Regular cardiac myocyte (primary cell): Measurements from ENCODE around the gene CILP. TPM values are rescaled to one million over a fixed set of nuclear protein-coding genes. Genes with fewer than 3 reads are reported as not detected.

Experiments used
- total RNA-seq: library from RNA; depleted of rRNA; stranded (reverse); fragments of >200 nt; gene quantifications from 2 replicates; pipeline ENCODE4 v1.2.3, GENCODE V29; 2014

The CILP gene
- total RNA-seq: under 0.01 TPM in 1 of 2 replicates, not detected in the other

GRCh38 chr15:65210770-65211481, at the start of gene CILP:
Gene CILP, minus strand, starts transcription at chr15:65211473. Its CDS starts 1,718 bp downstream, at chr15:65209755.

GRCh38 chr15:65184868-65185717, 26.2 kb downstream of the CILP start, which contains the start of gene CLPX:
Gene CLPX, minus strand, starts transcription at chr15:65185342. Its CDS starts 189 bp downstream, at chr15:65185153.

Other genes with a start within 250 kb of the CILP start
- gene SPG21, start 221.6 kb downstream of the CILP start, total RNA-seq: 62.5 and 73.0 TPM in 2 replicates
- gene MTFMT, start 181.8 kb downstream of the CILP start, total RNA-seq: 27.0 and 27.9 TPM in 2 replicates
- gene SLC51B, start 166.1 kb downstream of the CILP start, total RNA-seq: not detected in 2 replicates
- 0.19 and 1.1 TPM in 2 replicates for gene RASL12, start 143.5 kb downstream of the CILP start, total RNA-seq
- gene KBTBD13, start 134.7 kb downstream of the CILP start, total RNA-seq: not detected in 2 replicates
- 0.96 and 1.1 TPM in 2 replicates for gene UBAP1L, start 96.3 kb downstream of the CILP start, total RNA-seq
- 13.0 and 24.9 TPM in 2 replicates for gene PDCD7, start 77.7 kb downstream of the CILP start, total RNA-seq
- gene CLPX, start 26.1 kb downstream of the CILP start, total RNA-seq: 29.9 and 47.5 TPM in 2 replicates
- gene PARP16, start 75.4 kb upstream of the CILP start, total RNA-seq: 1.9 and 2.0 TPM in 2 replicates
- not detected in 2 replicates for gene RNU5A-1, start 84.6 kb upstream of the CILP start, total RNA-seq
- not detected in 2 replicates for gene RNU5B-1, start 93.2 kb upstream of the CILP start, total RNA-seq
- gene IGDCC3, start 166.5 kb upstream of the CILP start, total RNA-seq: not detected in 2 replicates
- 0.19 and 0.85 TPM in 2 replicates for gene IGDCC4, start 211.5 kb upstream of the CILP start, total RNA-seq